ENCODE data around the gene KYNU.

DNA sequence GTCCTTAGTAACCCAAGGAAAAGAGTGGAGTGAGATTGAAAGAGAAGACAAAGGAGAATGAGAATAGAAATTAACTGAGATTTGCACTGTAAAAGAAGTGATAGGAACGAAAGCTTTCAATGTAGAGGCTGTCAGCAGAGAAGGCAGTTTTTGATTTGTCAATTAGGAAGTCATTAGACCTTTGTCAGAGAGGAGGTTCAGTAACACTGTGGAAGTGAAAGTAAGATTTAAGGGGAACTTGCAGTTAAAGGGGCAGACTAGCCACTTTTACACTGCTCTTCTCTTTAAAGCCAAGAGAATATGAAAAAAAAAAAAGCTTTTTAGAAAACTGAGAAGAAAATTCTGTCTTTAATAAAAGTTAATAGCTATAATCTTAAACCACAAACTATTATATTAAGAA, 11.5 kb upstream of the KYNU start:
- TF ChIP-seq, protein P1, sequence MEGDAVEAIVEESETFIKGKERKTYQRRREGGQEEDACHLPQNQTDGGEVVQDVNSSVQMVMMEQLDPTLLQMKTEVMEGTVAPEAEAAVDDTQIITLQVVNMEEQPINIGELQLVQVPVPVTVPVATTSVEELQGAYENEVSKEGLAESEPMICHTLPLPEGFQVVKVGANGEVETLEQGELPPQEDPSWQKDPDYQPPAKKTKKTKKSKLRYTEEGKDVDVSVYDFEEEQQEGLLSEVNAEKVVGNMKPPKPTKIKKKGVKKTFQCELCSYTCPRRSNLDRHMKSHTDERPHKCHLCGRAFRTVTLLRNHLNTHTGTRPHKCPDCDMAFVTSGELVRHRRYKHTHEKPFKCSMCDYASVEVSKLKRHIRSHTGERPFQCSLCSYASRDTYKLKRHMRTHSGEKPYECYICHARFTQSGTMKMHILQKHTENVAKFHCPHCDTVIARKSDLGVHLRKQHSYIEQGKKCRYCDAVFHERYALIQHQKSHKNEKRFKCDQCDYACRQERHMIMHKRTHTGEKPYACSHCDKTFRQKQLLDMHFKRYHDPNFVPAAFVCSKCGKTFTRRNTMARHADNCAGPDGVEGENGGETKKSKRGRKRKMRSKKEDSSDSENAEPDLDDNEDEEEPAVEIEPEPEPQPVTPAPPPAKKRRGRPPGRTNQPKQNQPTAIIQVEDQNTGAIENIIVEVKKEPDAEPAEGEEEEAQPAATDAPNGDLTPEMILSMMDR (IDR thresholded peaks at IDR 0.05; ENCODE audit: borderline replicate concordance, extremely low read depth, low read length, poor library complexity, severe bottlenecking): no peak
- no peak for TF ChIP-seq EZH2 (IDR thresholded peaks at IDR 0.05; ENCODE audit: borderline replicate concordance, low read depth, low read length, severe bottlenecking)

Measured in DND-41 (cell line).